PC-3 (cell line): ENCODE measurements around the gene CPEB3.

ENCODE experiments used
- CTCF ChIP-seq: fragments of 300-600 bp; sonication (generic); conservative IDR thresholded peaks from 2 replicates; pipeline ENCODE4 v1.5.1; 2017; ENCODE audit warnings: antibody characterized with exemption, low read depth, mild to moderate bottlenecking, low read length
- EZH2 ChIP-seq: fragments of 300-600 bp; sonication (generic); IDR thresholded peaks from one replicate; pipeline ENCODE4 v1.6.1; 2017; ENCODE audit warnings: antibody characterized with exemption, mild to moderate bottlenecking, low read length; ENCODE audit not compliant: unreplicated experiment

GRCh38 chr10:92076722-92077121 lies 214.2 kb downstream of the CPEB3 start:
- TF ChIP-seq EZH2 (no peak), CTCF (no peak)
